HepG2 (cell line): ENCODE results near the gene GNG12. TPM values are rescaled to one million over a fixed set of nuclear protein-coding genes. Genes with fewer than 3 reads are reported as not detected.

ENCODE experiments used
- ATF2 ChIP-seq: sonication (generic); formaldehyde crosslinking; IDR thresholded peaks from 2 replicates; pipeline ENCODE4 v1.4.0; 2020; ENCODE audit warnings: missing genetic modification reagents
- CBX2 ChIP-seq, 2 experiments: fragments of 200-600 bp in 1 of 2; sonication (generic); formaldehyde crosslinking in 1 of 2; IDR thresholded peaks; 2 replicates each; pipeline versions ENCODE4 v1.7.0 to v1.8.1; 2018 to 2022; ENCODE audit warnings: low read depth in 2 of 2, low read length in 1 of 2, mild to moderate bottlenecking in 1 of 2, missing genetic modification reagents in 1 of 2
- CEBPB ChIP-seq: IDR thresholded peaks from 2 replicates; pipeline ENCODE4 v1.6.1; 2011; ENCODE audit warnings: low read depth, low read length, improper control_type of control experiment, borderline replicate concordance
- GABPB1 ChIP-seq: IDR thresholded peaks from 2 replicates; pipeline ENCODE4 v1.6.1; 2016; ENCODE audit warnings: mild to moderate bottlenecking, missing genetic modification reagents, moderate library complexity, missing compliant biosample characterization
- GATAD1 ChIP-seq: IDR thresholded peaks from 2 replicates; pipeline ENCODE4 v1.6.1; 2016; ENCODE audit warnings: missing genetic modification reagents, missing compliant biosample characterization
- HDAC6 ChIP-seq: fragments of 200-600 bp; sonication (generic); IDR thresholded peaks from 2 replicates; pipeline ENCODE4 v1.7.0; 2017; ENCODE audit warnings: mild to moderate bottlenecking, antibody characterized with exemption, low read length, low read depth
- IRF1 ChIP-seq: sonication (generic); formaldehyde crosslinking; IDR thresholded peaks from 2 replicates; pipeline ENCODE4 v1.4.0; 2020; ENCODE audit warnings: low read depth, mild to moderate bottlenecking, missing genetic modification reagents
- MAFF ChIP-seq: IDR thresholded peaks from 2 replicates; pipeline ENCODE4 v1.6.1; 2011; ENCODE audit warnings: low read depth, low read length, improper control_type of control experiment
- MED1 ChIP-seq: sonication (generic); formaldehyde crosslinking; IDR thresholded peaks from 2 replicates; pipeline ENCODE4 v1.4.0; 2020; ENCODE audit warnings: missing genetic modification reagents
- MIER2 ChIP-seq: IDR thresholded peaks from 2 replicates; pipeline ENCODE4 v1.6.1; 2016; ENCODE audit warnings: missing biosample characterization, missing genetic modification reagents
- MTA1 ChIP-seq: sonication (generic); formaldehyde crosslinking; IDR thresholded peaks from 2 replicates; pipeline ENCODE4 v1.4.0; 2020; ENCODE audit warnings: missing genetic modification reagents, mild to moderate bottlenecking, borderline replicate concordance
- NFE2 ChIP-seq: sonication (generic); formaldehyde crosslinking; IDR thresholded peaks from 2 replicates; pipeline ENCODE4 v1.4.0; 2020; ENCODE audit warnings: missing genetic modification reagents
- PATZ1 ChIP-seq: sonication (generic); formaldehyde crosslinking; IDR thresholded peaks from 2 replicates; pipeline ENCODE4 v1.4.0; 2020; ENCODE audit warnings: missing genetic modification reagents
- RNF219 ChIP-seq: sonication (generic); formaldehyde crosslinking; IDR thresholded peaks from 2 replicates; pipeline ENCODE4 v1.5.0; 2020; ENCODE audit warnings: mild to moderate bottlenecking, missing genetic modification reagents
- SAFB2 ChIP-seq: sonication (generic); formaldehyde crosslinking; IDR thresholded peaks from 2 replicates; pipeline ENCODE4 v1.5.1; 2020; ENCODE audit warnings: missing genetic modification reagents, low read depth, mild to moderate bottlenecking, borderline replicate concordance
- TCF7L2 ChIP-seq: IDR thresholded peaks from 2 replicates; pipeline ENCODE4 v1.6.1; 2011; ENCODE audit warnings: mild to moderate bottlenecking, low read depth, low read length, moderate library complexity
- TEAD3 ChIP-seq: optimal IDR thresholded peaks from 2 replicates; pipeline ENCODE3; 2016; ENCODE audit warnings: borderline replicate concordance
- ZFP62 ChIP-seq: sonication (generic); formaldehyde crosslinking; IDR thresholded peaks from 2 replicates; pipeline ENCODE4 v1.4.0; 2020; ENCODE audit warnings: missing genetic modification reagents
- ZNF280D ChIP-seq: sonication (generic); formaldehyde crosslinking; IDR thresholded peaks from 2 replicates; pipeline ENCODE4 v1.5.1; 2020; ENCODE audit warnings: mild to moderate bottlenecking, missing genetic modification reagents
- ZNF841 ChIP-seq: sonication (generic); formaldehyde crosslinking; IDR thresholded peaks from 2 replicates; pipeline ENCODE4 v1.8.1; 2023; ENCODE audit warnings: missing genetic modification reagents, borderline replicate concordance
- ZNF850 ChIP-seq: sonication (generic); formaldehyde crosslinking; conservative IDR thresholded peaks from 2 replicates; pipeline ENCODE4 v1.9.0; 2021; ENCODE audit warnings: mild to moderate bottlenecking, missing genetic modification reagents
- polyA plus RNA-seq, 8 experiments: library from polyadenylated mRNA; depleted of rRNA in 3 of 8; stranded (reverse) in 7 of 8; unstranded in 1 of 8; fragments of >200 nt; fragmentation: Illumina TruSeq in 4 of 8; extraction: Trizol in 4 of 8; gene quantifications; 2 replicates each; pipeline versions ENCODE4 v1.2.1 to v1.2.3, GENCODE V29; 2011 to 2016; ENCODE audit warnings: low read depth in 4 of 8, missing spikeins in 1 of 8, mixed read lengths in 1 of 8; ENCODE audit not compliant: insufficient read depth in 1 of 8
- total RNA-seq, 5 experiments: library from RNA; depleted of rRNA; stranded (reverse); fragments of >200 nt; fragmentation: Illumina TruSeq; extraction: Trizol; gene quantifications; 2 replicates each; pipeline ENCODE4 v1.2.3, GENCODE V29; 2016; ENCODE audit warnings: low read depth in 1 of 5

Gene GNG12
- total and polyA plus RNA-seq, 2 of the 13 experiments (the other 11 are each of a cell fraction or from before 2014, with no cell fraction given), result 0.11 TPM

GRCh38 chr1:67685067-67685557 is 148.2 kb downstream of the GNG12 start, which contains the start of gene GADD45A (continued):
- TF ChIP-seq ATF2 (CRISPR knock-in tag) (peak; percentile 79), PATZ1 (CRISPR knock-in tag) (peak; percentile 55; the same call in 1 of the 2 replicates), ZNF841 (no peak), ZNF850 (CRISPR knock-in tag) (0 out of 2 replicates have a peak, but pooled peaks have one; percentile 89), MIER2 (CRISPR knock-in tag) (no peak), SAFB2 (no peak), MAFF (peak; percentile 7; the same call in 1 of the 2 replicates), ZFP62 (CRISPR knock-in tag) (no peak), HDAC6 (no peak), NFE2 (CRISPR knock-in tag) (no peak), GATAD1 (CRISPR knock-in tag) (peak; percentile 72), MTA1 (CRISPR knock-in tag) (no peak; the same call in 1 of the 2 replicates), RNF219 (no peak), IRF1 (CRISPR knock-in tag) (no peak), ZNF280D (CRISPR knock-in tag) (no peak), CEBPB (no peak), MED1 (CRISPR knock-in tag) (peak; percentile 71; the same call in 1 of the 2 replicates), TEAD3 (CRISPR knock-in tag) (peak; percentile 50), GABPB1 (CRISPR knock-in tag) (peak; percentile 75), TCF7L2 (no peak), CBX2 (IDR thresholded peaks at IDR 0.05; ENCODE audit: low read depth, low read length) (no peak; the same call in 1 of the 2 replicates), CBX2 (CRISPR knock-in tag; IDR thresholded peaks at IDR 0.05; ENCODE audit: low read depth) (peak; percentile 77; the same call in 1 of the 2 replicates)
